Neural progenitor cell (in vitro differentiated cells): ENCODE data around the gene PTK6. TPM values are rescaled to one million over a fixed set of nuclear protein-coding genes. Genes with fewer than 3 reads are reported as not detected.

Source experiments
- DNase-seq: peaks from one replicate; pipeline ENCODE4 v3.0.0-alpha.2; 2016; ENCODE audit warnings: low spot score
- H2AFZ ChIP-seq: fragments of 200-600 bp; sonication (generic); replicated peaks from 2 replicates; pipeline ENCODE4 v1.6.1; 2016; ENCODE audit warnings: antibody characterized with exemption
- H3F3A ChIP-seq: fragments of 200-600 bp; sonication (generic); 2 replicates; pipeline ENCODE4 v1.6.1; 2016; ENCODE audit warnings: antibody characterized with exemption, low read depth
- H3K27ac ChIP-seq: fragments of 200-600 bp; sonication (generic); 2 replicates; pipeline ENCODE4 v1.5.1; 2016; ENCODE audit warnings: mild to moderate bottlenecking
- H3K27me3 ChIP-seq: fragments of 200-600 bp; sonication (generic); 2 replicates; pipeline ENCODE4 v1.6.1; 2016; ENCODE audit warnings: mild to moderate bottlenecking, moderate library complexity
- H3K36me3 ChIP-seq: fragments of 200-600 bp; sonication (generic); 2 replicates; pipeline ENCODE4 v1.5.1; 2016
- H3K4me1 ChIP-seq: fragments of 200-600 bp; sonication (generic); 2 replicates; pipeline ENCODE4 v1.6.1; 2016; ENCODE audit warnings: mixed run types
- H3K4me2 ChIP-seq: fragments of 200-600 bp; sonication (generic); 2 replicates; pipeline ENCODE4 v1.6.1; 2016
- H3K4me3 ChIP-seq: fragments of 200-600 bp; sonication (generic); 2 replicates; pipeline ENCODE4 v1.5.1; 2016
- H3K79me2 ChIP-seq: fragments of 200-600 bp; sonication (generic); 2 replicates; pipeline ENCODE4 v1.6.1; 2016; ENCODE audit warnings: low read depth
- H3K9ac ChIP-seq: fragments of 200-600 bp; sonication (generic); 2 replicates; pipeline ENCODE4 v1.6.1; 2016
- H3K9me3 ChIP-seq: fragments of 200-600 bp; sonication (generic); 2 replicates; pipeline ENCODE4 v1.5.1; 2016; ENCODE audit warnings: low read depth
- H4K20me1 ChIP-seq: fragments of 200-600 bp; sonication (generic); 2 replicates; pipeline ENCODE4 v1.6.1; 2016; ENCODE audit warnings: low read depth
- H3K27ac Mint-ChIP-seq: 3 replicates; pipeline ENCODE4 v1.8.0; 2021; ENCODE audit warnings: mixed read lengths
- H3K27me3 Mint-ChIP-seq: 2 replicates; pipeline ENCODE4 v1.8.0; 2022; ENCODE audit warnings: low read depth, mild to moderate bottlenecking, inconsistent platforms, moderate library complexity, mixed read lengths; ENCODE audit not compliant: insufficient read depth
- H3K36me3 Mint-ChIP-seq: 3 replicates; pipeline ENCODE4 v1.8.0; 2021; ENCODE audit warnings: mixed read lengths
- H3K4me1 Mint-ChIP-seq: 3 replicates; pipeline ENCODE4 v1.8.0; 2021; ENCODE audit warnings: mixed read lengths
- H3K4me3 Mint-ChIP-seq: 3 replicates; pipeline ENCODE4 v1.8.0; 2021; ENCODE audit warnings: mild to moderate bottlenecking, moderate library complexity, mixed read lengths
- H3K9me3 Mint-ChIP-seq: 3 replicates; pipeline ENCODE4 v1.8.0; 2020; ENCODE audit warnings: mixed read lengths
- CTCF ChIP-seq: fragments of 200-600 bp; sonication (generic); IDR thresholded peaks from 2 replicates; pipeline ENCODE4 v1.5.1; 2017; ENCODE audit warnings: antibody characterized with exemption, mild to moderate bottlenecking
- EZH2 ChIP-seq: fragments of 200-600 bp; sonication (generic); IDR thresholded peaks from 2 replicates; pipeline ENCODE4 v1.6.1; 2017; ENCODE audit warnings: antibody characterized with exemption, mild to moderate bottlenecking, moderate library complexity
- EZH2phosphoT487 ChIP-seq: fragments of 200-600 bp; sonication (generic); IDR thresholded peaks from 2 replicates; pipeline ENCODE4 v1.6.1; 2017; ENCODE audit warnings: antibody characterized with exemption
- total RNA-seq: library from RNA; depleted of rRNA; stranded (reverse); fragments of >200 nt; gene quantifications from 2 replicates; pipeline ENCODE4 v1.2.3, GENCODE V29; 2015; ENCODE audit warnings: low replicate concordance

The PTK6 gene
- total RNA-seq, 1 donor from 2014 or later, result not detected

GRCh38 chr20:63570281-63571086 lies 33.3 kb upstream of the PTK6 start:
- Mint-ChIP-seq H3K27me3 (peaks cover 4% of the 10 kb centered on the region), H3K9me3 (no peaks in the 10 kb centered on the region), H3K4me3 (no peak overlapping the region), H3K4me1 (peaks cover 3% of the 10 kb centered on the region), H3K36me3 (no peaks in the 10 kb centered on the region), H3K27ac (no peak overlapping the region)
- DNase-seq, result no peak
- Histone ChIP-seq H3K4me2 (no peak overlapping the region), H3F3A (peaks cover 7% of the 10 kb centered on the region), H2AFZ (no peak overlapping the region), H3K27ac (no peak overlapping the region), H3K9me3 (no peaks in the 10 kb centered on the region), H3K27me3 (peaks cover 9% of the 10 kb centered on the region), H3K36me3 (no peaks in the 10 kb centered on the region), H3K4me1 (no peaks in the 10 kb centered on the region), H3K4me3 (no peak overlapping the region), H3K79me2 (no peaks in the 10 kb centered on the region), H4K20me1 (no peaks in the 10 kb centered on the region), H3K9ac (no peak overlapping the region)
- TF ChIP-seq EZH2, result no peak
- TF ChIP-seq EZH2phosphoT487, result no peak
- no peak for TF ChIP-seq CTCF

- Mint-ChIP-seq H3K27me3 (peaks cover 3% of the 10 kb centered on the region), H3K4me1 (no peaks in the 10 kb centered on the region), H3K36me3 (no peaks in the 10 kb centered on the region), H3K4me3 (no peak overlapping the region), H3K27ac (no peak overlapping the region), H3K9me3 (no peaks in the 10 kb centered on the region)
- no peaks in the 10 kb centered on the region for H3K9me3 ChIP-seq
- TF ChIP-seq EZH2 (no peak), EZH2phosphoT487 (no peak), CTCF (no peak)
- peaks cover 9% of the 10 kb centered on the region for H3K27me3 ChIP-seq
- H4K20me1 ChIP-seq, result no peaks in the 10 kb centered on the region
- no peaks in the 10 kb centered on the region for H3K79me2 ChIP-seq
- H2AFZ ChIP-seq, result no peak overlapping the region
- DNase-seq, result no peak
- no peaks in the 10 kb centered on the region for H3K4me1 ChIP-seq
- no peak overlapping the region for H3K4me2 ChIP-seq
- no peak overlapping the region for H3K9ac ChIP-seq
- no peak overlapping the region for H3K27ac ChIP-seq
- no peaks in the 10 kb centered on the region for H3F3A ChIP-seq
- no peaks in the 10 kb centered on the region for H3K36me3 ChIP-seq
- no peak overlapping the region for H3K4me3 ChIP-seq
These were observed 32.1 kb upstream of the PTK6 start for GRCh38 chr20:63568986-63569949.

GRCh38 chr20:63568170-63568981 lies 31.2 kb upstream of the PTK6 start:
- Mint-ChIP-seq H3K4me1 (no peaks in the 10 kb centered on the region), H3K9me3 (no peaks in the 10 kb centered on the region), H3K27me3 (peaks cover 3% of the 10 kb centered on the region), H3K27ac (no peak overlapping the region), H3K4me3 (no peak overlapping the region), H3K36me3 (no peaks in the 10 kb centered on the region)
- Histone ChIP-seq H3K4me1 (no peaks in the 10 kb centered on the region), H3K4me2 (no peak overlapping the region), H3K9ac (no peak overlapping the region), H3K27ac (no peak overlapping the region), H3K27me3 (peaks cover 5% of the 10 kb centered on the region), H3F3A (no peaks in the 10 kb centered on the region), H3K9me3 (no peaks in the 10 kb centered on the region), H3K36me3 (no peaks in the 10 kb centered on the region), H3K79me2 (no peaks in the 10 kb centered on the region), H3K4me3 (no peak overlapping the region), H2AFZ (no peak overlapping the region), H4K20me1 (no peaks in the 10 kb centered on the region)
- TF ChIP-seq CTCF (no peak), EZH2 (no peak), EZH2phosphoT487 (no peak)
- no peak for DNase-seq
